Osteocyte (in vitro differentiated cells): ENCODE measurements around the gene SLC12A6. TPM values are rescaled to one million over a fixed set of nuclear protein-coding genes. Genes with fewer than 3 reads are reported as not detected.
"Not testable (repeated sequence)": the region's sequence is repeated elsewhere in the genome, so short reads cannot be mapped to it uniquely, and the experiment has no call there.

Experiments
- DNase-seq: peaks from one replicate; pipeline ENCODE4 v3.0.0; 2021; ENCODE audit warnings: mixed read lengths; ENCODE audit not compliant: unreplicated experiment; ENCODE audit errors: extremely low spot score
- H3K27ac Mint-ChIP-seq: one replicate; pipeline ENCODE4 v1.8.0; 2021; ENCODE audit warnings: mild to moderate bottlenecking, mixed read lengths; ENCODE audit not compliant: unreplicated experiment
- H3K27me3 Mint-ChIP-seq: one replicate; pipeline ENCODE4 v1.8.0; 2021; ENCODE audit warnings: mixed read lengths; ENCODE audit not compliant: unreplicated experiment
- H3K36me3 Mint-ChIP-seq: one replicate; pipeline ENCODE4 v1.8.0; 2021; ENCODE audit warnings: mixed read lengths; ENCODE audit not compliant: unreplicated experiment
- H3K4me1 Mint-ChIP-seq: one replicate; pipeline ENCODE4 v1.8.0; 2021; ENCODE audit warnings: mixed read lengths; ENCODE audit not compliant: unreplicated experiment
- H3K4me3 Mint-ChIP-seq: one replicate; pipeline ENCODE4 v1.8.0; 2021; ENCODE audit warnings: mild to moderate bottlenecking, moderate library complexity, mixed read lengths; ENCODE audit not compliant: unreplicated experiment
- H3K9me3 Mint-ChIP-seq: one replicate; pipeline ENCODE4 v1.8.0; 2021; ENCODE audit warnings: mixed read lengths; ENCODE audit not compliant: unreplicated experiment
- CTCF ChIP-seq: fragments of 200-600 bp; sonication (generic); IDR thresholded peaks from 2 replicates; pipeline ENCODE4 v1.5.0; 2021; ENCODE audit warnings: antibody characterized with exemption, mild to moderate bottlenecking, moderate library complexity
- long read RNA-seq: library from polyadenylated mRNA; unstranded; transcript quantifications from one replicate; pipeline ENCODE4 v2.0.0, GENCODE V29; 2021
- total RNA-seq: library from RNA; stranded (reverse); gene quantifications from 2 replicates; pipeline ENCODE4 v1.2.1, GENCODE V29; 2021

Gene SLC12A6
- total RNA-seq = 52.3 and 58.7 TPM in 2 replicates
- long read RNA-seq, full-length matches to known transcripts = 8 of 22 reads
- long read RNA-seq, partial matches to known transcripts = 11 of 22 reads
- long read RNA-seq, other reads (novel, unspliced or antisense) = 3 of 22 reads

- Mint-ChIP-seq H3K27ac (peak within 1 kb of the TSS; percentile 97), H3K4me1 (peaks cover 72% of the 10 kb centered on the region), H3K27me3 (no peaks in the 10 kb centered on the region), H3K4me3 (peak within 1 kb of the TSS; percentile 82), H3K36me3 (peaks cover 15% of the 10 kb centered on the region), H3K9me3 (no peaks in the 10 kb centered on the region)
- TF ChIP-seq CTCF = no peak
- peak; percentile 97 for DNase-seq
These were observed at the start of gene SLC12A6 for GRCh38 chr15:34337557-34338306. Gene SLC12A6, minus strand, starts transcription at chr15:34337781. Its CDS starts 1,101 bp downstream, at chr15:34336680.

DNA sequence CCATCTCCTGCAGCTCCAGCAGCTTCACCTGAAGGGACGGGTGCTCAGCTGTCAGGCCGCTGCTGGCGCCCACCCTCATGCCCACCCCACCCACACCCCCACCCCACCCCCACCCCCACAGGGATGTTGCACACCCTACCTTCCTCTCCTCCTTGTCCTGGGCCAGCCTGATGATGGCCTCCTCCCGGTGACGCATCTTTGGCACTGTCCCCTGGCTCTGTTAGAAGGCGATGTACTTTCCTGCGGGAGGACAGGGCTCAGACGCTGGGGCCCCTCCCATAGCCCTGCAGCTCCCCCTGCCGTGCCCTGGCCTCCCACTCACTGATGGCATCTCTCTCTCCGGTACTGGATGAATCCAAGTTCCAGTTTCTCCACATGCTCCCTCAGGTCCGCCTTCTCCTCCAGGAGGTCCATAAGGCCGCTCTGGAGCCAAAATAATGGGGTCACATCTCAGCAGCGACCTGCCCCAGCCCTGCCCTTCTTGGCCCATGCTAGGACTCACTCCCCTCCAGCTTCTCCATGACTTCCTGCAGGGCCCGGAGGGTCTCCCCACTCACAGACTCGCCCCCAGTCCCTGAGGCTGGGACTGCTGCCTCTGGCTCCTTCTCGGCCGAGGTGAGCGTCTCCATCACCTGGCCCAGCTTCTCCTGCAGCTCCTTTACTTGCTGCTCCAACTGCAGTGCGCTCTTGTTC lies 44.4 kb upstream of the SLC12A6 start:
- not testable (repeated sequence) for DNase-seq, H3K9me3 Mint-ChIP-seq, H3K27me3 Mint-ChIP-seq, H3K36me3 Mint-ChIP-seq, H3K4me3 Mint-ChIP-seq, H3K27ac Mint-ChIP-seq, H3K4me1 Mint-ChIP-seq

GRCh38 chr15:34380491-34380890 lies 42.9 kb upstream of the SLC12A6 start:
- H3K4me3 Mint-ChIP-seq, H3K27me3 Mint-ChIP-seq, H3K9me3 Mint-ChIP-seq, H3K27ac Mint-ChIP-seq, H3K4me1 Mint-ChIP-seq, H3K36me3 Mint-ChIP-seq: not testable (repeated sequence)
- peak; percentile 32 for DNase-seq

DNA sequence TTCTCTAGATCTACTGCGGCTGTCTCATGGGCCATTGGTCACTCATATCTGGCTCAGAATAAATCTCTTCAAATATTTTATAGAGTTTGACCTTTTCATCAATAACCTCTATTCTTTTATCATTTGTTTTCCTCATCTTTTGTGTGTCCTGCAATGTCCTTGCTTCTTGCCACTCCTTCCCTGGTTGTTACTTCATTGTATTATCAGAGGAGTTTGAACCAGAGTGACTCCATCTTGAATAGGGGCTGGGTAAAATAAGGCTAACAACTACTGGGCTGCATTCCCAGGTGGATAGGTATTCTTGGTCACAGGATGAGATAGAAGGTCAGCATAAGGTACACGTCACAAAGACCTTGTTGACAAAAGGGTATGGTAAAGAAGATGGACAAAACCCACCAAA lies 39.3 kb upstream of the SLC12A6 start:
- TF ChIP-seq CTCF = no peak
- H3K36me3 Mint-ChIP-seq = peaks cover 4% of the 10 kb centered on the region
- H3K4me3 Mint-ChIP-seq = no peak overlapping the region
- no peaks in the 10 kb centered on the region for H3K4me1 Mint-ChIP-seq
- no peak overlapping the region for H3K27ac Mint-ChIP-seq
- no peak for DNase-seq
- H3K27me3 Mint-ChIP-seq = no peaks in the 10 kb centered on the region
- H3K9me3 Mint-ChIP-seq = no peaks in the 10 kb centered on the region

DNA sequence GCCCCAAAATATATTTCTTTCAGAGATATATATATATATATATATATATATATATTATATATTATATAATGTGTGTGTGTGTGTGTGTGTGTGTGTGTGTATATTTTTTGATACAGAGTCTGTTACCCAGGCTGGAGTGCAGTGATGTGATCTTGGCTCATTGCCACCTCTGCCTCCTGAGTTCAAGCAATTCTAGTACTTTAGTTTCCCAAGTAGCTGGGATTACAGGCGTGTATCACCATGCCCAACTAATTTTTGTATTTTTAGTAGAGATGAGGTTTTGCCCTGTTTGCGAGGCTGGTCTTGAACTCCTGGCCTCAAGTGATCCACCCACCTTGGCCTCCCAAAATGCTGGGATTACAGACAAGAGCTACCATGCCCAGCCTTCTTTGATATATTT lies 38.0 kb upstream of the SLC12A6 start:
- DNase-seq, H3K27ac Mint-ChIP-seq, H3K4me1 Mint-ChIP-seq, H3K9me3 Mint-ChIP-seq, H3K27me3 Mint-ChIP-seq, H3K36me3 Mint-ChIP-seq, H3K4me3 Mint-ChIP-seq: not testable (repeated sequence)

GRCh38 chr15:34374816-34375215 lies 37.2 kb upstream of the SLC12A6 start:
- Mint-ChIP-seq H3K27me3 (no peaks in the 10 kb centered on the region), H3K9me3 (no peaks in the 10 kb centered on the region), H3K4me3 (no peak overlapping the region), H3K27ac (no peak overlapping the region), H3K36me3 (peaks cover 2% of the 10 kb centered on the region), H3K4me1 (no peaks in the 10 kb centered on the region)
- DNase-seq = no peak
- no peak for TF ChIP-seq CTCF
